Embryonic facial prominence (tissue), 1 donor: ENCODE data around the gene MNX1.

Source experiments
- DNase-seq: peaks from one replicate; pipeline ENCODE4 v3.0.0-alpha.2; 2016; ENCODE audit errors: extremely low spot score

The MNX1 gene

DNA sequence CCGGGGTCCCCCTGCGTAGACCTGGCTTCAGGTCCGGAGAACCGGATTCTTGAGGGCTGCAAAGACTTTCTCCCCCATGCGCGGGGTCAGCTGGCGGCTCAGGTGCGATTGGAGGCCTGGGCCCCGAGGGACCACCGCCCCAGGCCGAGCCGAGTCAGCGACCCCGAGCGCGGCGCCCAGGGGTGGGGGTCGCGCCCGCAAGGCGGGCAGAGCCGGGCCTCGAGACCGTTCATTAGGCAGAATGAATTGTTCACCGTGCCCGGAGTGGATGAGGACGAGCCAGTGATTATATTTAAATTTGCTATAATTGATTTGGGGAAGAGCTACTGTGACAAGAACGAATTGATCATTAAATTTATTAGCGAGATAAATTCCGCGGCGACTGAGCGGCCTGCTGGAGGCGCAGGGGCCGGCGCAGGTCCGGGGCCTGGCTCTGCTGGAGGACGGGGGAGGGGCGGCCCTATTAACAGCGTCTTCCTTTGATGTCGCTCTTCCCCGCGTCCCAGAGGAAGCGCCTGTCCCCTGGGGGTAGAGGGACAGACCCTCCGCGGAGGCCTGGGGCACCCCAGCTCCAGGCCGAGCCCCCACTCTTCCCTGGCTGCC is 7.5 kb downstream of the MNX1 start:
- DNase-seq, result no peak

- no peak for DNase-seq
These were observed 8.3 kb downstream of the MNX1 start for GRCh38 chr7:157001920-157002818.

GRCh38 chr7:157000741-157001653 is 9.5 kb downstream of the MNX1 start:
- no peak for DNase-seq

DNA sequence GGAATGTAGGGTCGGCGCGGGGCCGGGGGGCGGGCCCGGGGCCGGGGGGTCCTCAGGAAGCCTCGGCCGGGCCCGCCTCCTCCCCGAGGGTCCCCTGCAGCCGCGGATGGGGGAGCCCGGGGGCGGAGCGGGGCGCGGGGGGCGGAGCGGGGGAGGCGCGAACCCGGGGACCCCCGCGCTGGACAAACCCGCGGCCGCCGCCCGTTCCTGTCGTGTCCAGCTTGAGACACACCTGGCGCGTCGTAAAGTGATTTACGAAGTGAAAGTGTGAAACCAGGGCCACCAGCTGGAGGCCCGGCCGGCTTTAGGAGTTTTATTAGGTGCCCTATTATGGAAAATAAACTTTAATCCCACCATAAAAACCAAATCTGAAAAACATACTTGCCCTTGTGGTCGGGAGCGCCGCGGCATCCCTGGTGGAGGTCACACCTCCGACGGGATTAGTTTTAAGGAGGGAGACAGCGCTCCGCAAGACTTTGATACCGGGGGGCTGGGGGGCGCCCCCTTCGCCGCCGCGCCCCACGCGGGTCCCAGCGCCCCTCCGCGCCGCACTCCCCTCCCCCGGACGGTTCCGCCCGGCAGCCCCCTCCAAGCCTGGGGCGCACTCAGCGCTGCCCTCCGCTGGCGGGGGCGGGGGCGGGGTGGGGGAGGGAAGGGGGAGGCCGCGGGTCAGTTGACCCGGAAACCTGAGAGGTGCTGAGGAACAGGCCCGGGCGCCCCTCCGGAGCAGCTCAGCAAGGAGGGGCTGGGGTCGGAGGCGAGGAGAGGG is 10.3 kb downstream of the MNX1 start:
- DNase-seq, result no peak

- no peak for DNase-seq
These were observed 11.2 kb downstream of the MNX1 start for GRCh38 chr7:156998988-156999957.

- DNase-seq, result no peak
These were observed 16.0 kb downstream of the MNX1 start for GRCh38 chr7:156994417-156994816.

- no peak for DNase-seq
These were observed 16.6 kb downstream of the MNX1 start for GRCh38 chr7:156993925-156994235.

- no peak for DNase-seq
These were observed 17.2 kb downstream of the MNX1 start for GRCh38 chr7:156993021-156993924.

DNA sequence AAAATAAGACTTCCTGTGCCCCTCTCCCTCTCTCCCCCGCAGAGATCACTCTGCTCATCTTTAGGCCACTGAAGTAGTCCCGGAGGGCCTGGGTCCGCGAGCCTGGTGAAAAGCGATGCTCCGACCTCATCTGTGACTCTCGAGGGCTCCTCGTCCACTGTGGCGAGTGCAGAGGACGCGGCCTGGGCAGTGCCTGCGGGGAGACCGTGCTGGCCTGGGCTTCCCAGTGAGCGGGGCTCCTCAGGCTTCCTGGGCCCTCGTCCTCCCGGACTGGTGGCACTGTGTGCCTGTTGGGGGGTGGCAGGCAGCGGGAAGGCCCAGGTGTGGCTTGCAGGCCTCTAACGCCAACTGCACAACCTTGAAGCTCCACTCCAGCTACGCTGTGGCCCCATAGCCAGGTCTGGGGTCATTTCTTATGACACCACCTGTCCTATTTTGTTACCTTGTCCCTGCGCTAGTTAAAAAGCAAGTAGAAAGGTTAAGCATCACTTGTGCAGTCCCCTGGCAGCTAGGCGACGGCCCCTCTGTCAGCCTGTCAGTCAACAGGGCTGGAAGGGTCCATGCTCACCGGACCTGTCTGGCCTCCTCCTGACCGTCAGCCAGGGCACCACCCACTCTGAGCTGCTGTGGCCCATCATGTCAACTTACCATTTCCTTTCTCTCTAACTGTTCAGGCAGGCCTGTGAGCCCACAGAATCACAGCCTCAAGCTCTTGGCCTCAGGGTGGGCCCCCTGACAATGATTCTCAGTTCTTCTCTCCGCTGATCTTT is 20.5 kb downstream of the MNX1 start:
- no peak for DNase-seq

GRCh38 chr7:156988343-156989185 is 21.9 kb downstream of the MNX1 start:
- no peak for DNase-seq

DNA sequence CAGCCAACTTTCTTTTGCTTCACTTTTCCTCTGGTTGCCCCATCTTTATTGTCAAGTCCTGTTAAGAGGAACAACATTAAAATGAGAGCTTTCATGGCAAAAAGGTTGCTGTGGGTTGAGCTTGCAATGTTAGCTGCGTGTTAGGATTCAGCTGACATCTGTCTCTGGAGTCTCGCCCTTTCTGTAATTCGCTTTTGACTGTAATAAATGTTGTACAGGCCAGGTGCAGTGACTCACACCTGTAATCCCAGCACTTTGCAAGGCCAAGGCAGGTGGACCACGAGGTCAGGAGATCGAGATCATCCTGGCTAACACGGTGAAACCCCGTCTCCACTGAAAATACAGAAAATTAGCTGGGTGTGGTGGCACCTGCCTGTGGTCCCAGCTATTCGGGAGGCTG is 24.1 kb downstream of the MNX1 start:
- DNase-seq, result no peak

DNA sequence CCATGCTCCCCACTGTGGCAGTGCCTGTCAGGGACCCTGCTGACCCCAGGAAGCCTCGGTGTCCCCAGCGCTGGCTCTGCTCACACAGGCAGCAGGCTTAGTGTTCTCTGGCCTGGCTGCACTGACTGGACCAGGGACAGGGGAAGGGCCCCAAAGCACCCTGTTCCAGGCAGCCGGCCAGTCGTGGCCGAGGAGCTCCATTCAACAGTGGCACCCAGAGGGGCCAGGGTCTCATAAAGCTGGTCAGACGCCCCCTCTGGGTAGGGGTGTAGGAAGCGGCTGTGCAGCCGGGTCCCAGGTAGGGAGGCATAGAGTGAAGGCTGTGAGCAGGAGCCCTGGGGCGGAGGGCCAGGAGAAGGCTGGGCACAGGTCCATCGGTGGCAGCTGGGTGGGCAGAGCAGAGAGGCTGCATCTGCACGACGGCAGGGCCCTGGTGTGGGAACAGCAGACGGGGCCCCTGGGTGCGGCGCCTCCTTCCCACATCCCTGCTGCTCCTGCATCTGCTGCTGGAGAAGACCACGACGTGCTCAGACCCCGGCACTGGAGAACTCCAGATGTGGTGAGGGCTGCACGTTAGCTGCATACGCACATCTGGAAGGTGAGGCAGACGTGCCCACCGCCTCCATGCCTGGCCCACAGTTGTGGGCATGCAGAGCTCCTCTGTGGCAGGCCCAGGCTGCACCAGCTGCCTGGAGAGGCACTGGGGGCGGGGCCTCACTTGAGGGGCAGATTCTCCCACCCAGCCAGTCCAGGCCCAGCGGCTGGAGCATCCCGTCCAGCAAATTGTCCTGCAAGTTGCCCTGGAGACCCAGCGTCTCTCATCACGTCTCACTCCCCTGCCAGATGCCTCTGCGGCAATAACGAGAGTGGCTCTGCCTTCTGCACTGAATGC is 25.1 kb downstream of the MNX1 start:
- DNase-seq, result no peak

- DNase-seq, result peak; percentile 68
These were observed 26.1 kb downstream of the MNX1 start for GRCh38 chr7:156984174-156984891.

DNA sequence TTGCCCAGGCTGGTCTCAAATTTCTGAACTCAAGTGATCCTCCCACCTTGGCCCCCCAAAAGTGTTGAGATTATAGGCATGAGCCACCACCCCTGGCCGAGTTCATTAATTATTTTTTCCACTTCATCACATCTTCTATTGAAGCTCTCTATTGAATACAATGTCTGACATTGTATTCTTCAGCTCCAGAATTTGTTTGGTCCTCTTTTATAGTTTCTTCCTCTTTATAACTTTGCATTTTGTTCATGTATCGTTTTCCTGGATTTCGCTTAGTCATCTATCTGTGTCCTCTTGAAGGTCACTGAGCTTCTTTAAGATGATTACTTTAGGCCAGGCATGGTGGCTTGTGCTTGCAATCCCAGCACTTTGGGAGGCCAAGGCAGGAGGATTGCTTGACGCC is 30.8 kb downstream of the MNX1 start:
- no peak for DNase-seq

- DNase-seq, result no peak
These were observed 31.4 kb downstream of the MNX1 start for GRCh38 chr7:156979007-156979606.

DNA sequence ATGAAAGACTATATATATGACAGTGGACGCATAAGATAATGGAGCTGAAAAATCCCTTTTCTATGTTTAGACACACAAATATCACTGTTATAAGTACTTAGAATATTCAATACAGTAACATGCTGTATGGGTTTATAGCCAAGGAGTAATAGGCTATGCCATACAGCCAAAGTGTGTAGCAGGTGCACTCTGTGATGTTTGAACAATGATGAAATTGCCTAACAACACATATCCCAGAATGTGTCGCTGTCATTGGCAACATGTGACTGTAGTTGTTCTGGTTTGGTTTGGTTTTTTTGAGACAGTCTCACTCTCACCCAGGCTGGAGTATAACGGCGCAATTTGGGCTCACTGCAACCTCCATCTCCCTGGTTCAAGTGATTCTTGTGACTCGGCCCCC is 34.8 kb downstream of the MNX1 start:
- DNase-seq, result no peak
